Prostate gland (tissue), 2 donors: ENCODE results near the gene ADCY1. TPM values are rescaled to one million over a fixed set of nuclear protein-coding genes. Genes with fewer than 3 reads are reported as not detected.
"Not testable (repeated sequence)": the region's sequence is repeated elsewhere in the genome, so short reads cannot be mapped to it uniquely, and the experiment has no call there.

Experiments used
- DNase-seq: peaks from one replicate; pipeline ENCODE4 v3.0.0-alpha.2; 2019; ENCODE audit warnings: low spot score
- H3K27ac ChIP-seq, 2 donors: fragments of 200-600 bp; sonication (generic); 2 replicates each; pipeline ENCODE4 v1.5.1; 2017 to 2019
- H3K27me3 ChIP-seq: fragments of 200-600 bp; sonication (generic); replicated peaks from 2 replicates; pipeline ENCODE4 v1.5.1; 2019; ENCODE audit not compliant: insufficient read depth
- H3K36me3 ChIP-seq, 2 donors: fragments of 200-600 bp; sonication (generic); 1 replicate in 1 of 2; 2 replicates in 1 of 2; pipeline versions ENCODE4 v1.5.1 to v1.8.1; 2017 to 2019
- H3K4me1 ChIP-seq: fragments of 200-600 bp; sonication (generic); replicated peaks from 2 replicates; pipeline ENCODE4 v1.5.1; 2019
- H3K4me3 ChIP-seq, 2 donors: fragments of 200-600 bp; sonication (generic); 2 replicates each; pipeline ENCODE4 v1.5.1; 2017 to 2019
- H3K9me3 ChIP-seq: fragments of 200-600 bp; sonication (generic); 2 replicates; pipeline ENCODE4 v1.5.1; 2017
- POLR2A ChIP-seq: fragments of 450-650 bp; IDR thresholded peaks from one replicate; pipeline ENCODE4 v1.6.1; 2016; ENCODE audit warnings: antibody characterized with exemption, mild to moderate bottlenecking
- POLR2AphosphoS5 ChIP-seq: sonication (generic); formaldehyde crosslinking; IDR thresholded peaks from one replicate; pipeline ENCODE4 v1.6.1; 2017; ENCODE audit warnings: antibody characterized with exemption
- WGBS: methylation state at CpG from one replicate; pipeline ENCODE4 v1.1.5; 2018; 5-methylcytosine and 5-hydroxymethylcytosine counted together
- intact Hi-C: fragments of 100-400 bp; cut with DNase I; formaldehyde crosslinking; loops from one replicate; pipeline ENCODE4 v1.14.2; 2022
- total RNA-seq, 2 donors: library from RNA; depleted of rRNA; stranded (reverse); fragments of >200 nt; gene quantifications; one replicate each; pipeline ENCODE4 v1.1.0, GENCODE V29; 2016
- TF ChIP-seq, protein P1 (sequence below), 4 experiments: fragments of 200-600 bp in 2 of 4; fragments of 450-650 bp in 2 of 4; sonication (generic) in 2 of 4; IDR thresholded peaks; 1 replicate in 3 of 4; 2 replicates in 1 of 4; pipeline ENCODE4 v1.5.1; 2016 to 2019; ENCODE audit warnings: antibody characterized with exemption in 4 of 4, mild to moderate bottlenecking in 2 of 4, moderate library complexity in 2 of 4

ADCY1 gene
- 10 to 100 TPM in 1 of 2 donors, 1 to 10 TPM in 1; 4.5 to 17.0 TPM for total RNA-seq

- H3K9me3 ChIP-seq: no peaks in the 10 kb centered on the region
- H3K4me3 ChIP-seq: peak within 1 kb of the TSS; percentile 35 to 59
These were observed at the start of gene ADCY1 for GRCh38 chr7:45573661-45574415. ADCY1 (plus strand) TSS chr7:45574368; CDS start chr7:45574544, 176 bp downstream.

DNA sequence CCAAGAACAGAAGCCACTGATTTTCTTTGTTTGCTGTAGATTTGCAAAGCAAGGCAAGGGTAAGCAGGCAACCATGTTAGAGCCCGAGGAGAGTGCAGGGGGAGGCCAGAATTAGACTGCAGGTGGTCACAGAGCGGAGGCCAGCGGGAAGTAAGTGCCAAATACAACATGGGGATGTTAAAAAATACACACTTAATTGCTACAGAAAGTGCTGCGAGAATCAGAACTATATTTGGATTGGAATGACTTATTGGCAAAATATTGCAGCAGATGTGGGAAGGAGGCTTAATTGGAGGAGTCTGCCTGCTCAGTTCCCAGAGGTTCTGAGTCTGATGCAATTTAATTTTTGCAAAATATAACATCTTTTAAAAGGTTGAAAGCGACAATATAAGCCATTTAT lies 49.7 kb upstream of the ADCY1 start:
- no peak for TF ChIP-seq POLR2A
- TF ChIP-seq POLR2AphosphoS5: no peak
- TF ChIP-seq, protein P1, sequence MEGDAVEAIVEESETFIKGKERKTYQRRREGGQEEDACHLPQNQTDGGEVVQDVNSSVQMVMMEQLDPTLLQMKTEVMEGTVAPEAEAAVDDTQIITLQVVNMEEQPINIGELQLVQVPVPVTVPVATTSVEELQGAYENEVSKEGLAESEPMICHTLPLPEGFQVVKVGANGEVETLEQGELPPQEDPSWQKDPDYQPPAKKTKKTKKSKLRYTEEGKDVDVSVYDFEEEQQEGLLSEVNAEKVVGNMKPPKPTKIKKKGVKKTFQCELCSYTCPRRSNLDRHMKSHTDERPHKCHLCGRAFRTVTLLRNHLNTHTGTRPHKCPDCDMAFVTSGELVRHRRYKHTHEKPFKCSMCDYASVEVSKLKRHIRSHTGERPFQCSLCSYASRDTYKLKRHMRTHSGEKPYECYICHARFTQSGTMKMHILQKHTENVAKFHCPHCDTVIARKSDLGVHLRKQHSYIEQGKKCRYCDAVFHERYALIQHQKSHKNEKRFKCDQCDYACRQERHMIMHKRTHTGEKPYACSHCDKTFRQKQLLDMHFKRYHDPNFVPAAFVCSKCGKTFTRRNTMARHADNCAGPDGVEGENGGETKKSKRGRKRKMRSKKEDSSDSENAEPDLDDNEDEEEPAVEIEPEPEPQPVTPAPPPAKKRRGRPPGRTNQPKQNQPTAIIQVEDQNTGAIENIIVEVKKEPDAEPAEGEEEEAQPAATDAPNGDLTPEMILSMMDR (IDR thresholded peaks at IDR 0.05): no peak
- Histone ChIP-seq H3K36me3 (no peaks in the 10 kb centered on the region), H3K4me3 (no peak overlapping the region), H3K9me3 (no peaks in the 10 kb centered on the region), H3K27me3 (no peaks in the 10 kb centered on the region), H3K27ac (no peak overlapping the region), H3K4me1 (no peaks in the 10 kb centered on the region)
- intact Hi-C loops: no loop called here
- WGBS: 65% methylated on average over 5 of the region's 5 CpGs
- DNase-seq: no peak

More at GRCh38 chr7:45573661-45574415, at the start of gene ADCY1:
- H3K4me1 ChIP-seq: peaks cover 6% of the 10 kb centered on the region
- intact Hi-C loops: no loop called here
- H3K27me3 ChIP-seq: no peaks in the 10 kb centered on the region
- TF ChIP-seq POLR2AphosphoS5 (no peak), POLR2A (no peak)
- TF ChIP-seq, protein P1 (IDR thresholded peaks at IDR 0.05): no peak
- DNase-seq: no peak
- H3K27ac ChIP-seq: peak within 1 kb of the TSS in 1 of 2 donors; percentile 83
- 16% methylated on average over 38 of the region's 74 CpGs for WGBS
- no peaks in the 10 kb centered on the region for H3K36me3 ChIP-seq

DNA sequence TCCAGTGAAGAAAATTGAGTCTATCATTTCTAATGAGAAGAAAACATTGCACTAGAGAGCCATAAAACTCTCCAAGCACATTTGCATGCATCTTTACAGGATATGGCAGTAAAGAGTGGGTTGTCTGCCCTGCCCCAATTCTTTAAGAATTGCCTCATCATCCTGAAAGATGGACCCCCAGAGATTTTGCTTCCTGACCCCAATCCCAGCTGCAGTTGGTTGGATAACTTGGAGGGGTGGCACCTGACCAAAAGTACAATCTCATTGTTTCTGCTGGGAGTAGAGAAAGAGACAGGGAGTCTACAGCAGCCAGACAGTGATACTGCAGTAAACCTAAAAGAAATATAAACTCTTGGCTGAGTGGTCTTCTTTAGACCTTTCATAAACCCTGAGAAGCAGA lies 49.1 kb upstream of the ADCY1 start:
- intact Hi-C loops: no loop called here
- TF ChIP-seq POLR2A (no peak), POLR2AphosphoS5 (no peak)
- TF ChIP-seq, protein P1 (IDR thresholded peaks at IDR 0.05): no peak
- H3K9me3 ChIP-seq: no peaks in the 10 kb centered on the region
- H3K27ac ChIP-seq: no peak overlapping the region
- DNase-seq: no peak
- no peak overlapping the region for H3K4me3 ChIP-seq
- H3K27me3 ChIP-seq: no peaks in the 10 kb centered on the region
- H3K36me3 ChIP-seq: no peaks in the 10 kb centered on the region
- no peaks in the 10 kb centered on the region for H3K4me1 ChIP-seq

DNA sequence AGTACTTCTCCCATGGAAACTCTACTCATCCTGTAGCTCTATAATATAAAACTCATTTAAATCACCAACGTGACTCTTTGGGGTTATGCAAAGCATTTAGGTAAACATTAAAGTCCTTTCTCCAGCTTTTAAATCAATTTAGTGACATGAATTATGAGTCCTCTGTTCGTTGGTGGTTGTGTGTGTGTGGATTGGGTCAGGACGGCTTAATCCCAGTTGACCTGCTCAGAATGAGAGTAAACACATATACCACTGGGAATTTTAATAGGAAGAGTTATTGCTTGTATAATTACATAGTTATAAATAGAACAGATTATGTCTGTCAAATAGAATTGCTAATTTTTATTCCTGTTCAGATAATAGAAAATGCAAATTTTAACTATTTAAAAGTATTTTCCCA lies 30.7 kb upstream of the ADCY1 start:
- Histone ChIP-seq H3K4me3 (no peak overlapping the region), H3K9me3 (no peaks in the 10 kb centered on the region), H3K4me1 (no peaks in the 10 kb centered on the region), H3K27me3 (no peaks in the 10 kb centered on the region), H3K36me3 (no peaks in the 10 kb centered on the region), H3K27ac (peak overlapping the region in 1 of 2 donors; percentile 36)
- intact Hi-C loops: no loop called here
- 13% methylated on average over 3 of the region's 3 CpGs for WGBS
- no peak for DNase-seq
- TF ChIP-seq, protein P1 (IDR thresholded peaks at IDR 0.05): no peak
- TF ChIP-seq POLR2AphosphoS5 (peak; percentile 36), POLR2A (no peak)

DNA sequence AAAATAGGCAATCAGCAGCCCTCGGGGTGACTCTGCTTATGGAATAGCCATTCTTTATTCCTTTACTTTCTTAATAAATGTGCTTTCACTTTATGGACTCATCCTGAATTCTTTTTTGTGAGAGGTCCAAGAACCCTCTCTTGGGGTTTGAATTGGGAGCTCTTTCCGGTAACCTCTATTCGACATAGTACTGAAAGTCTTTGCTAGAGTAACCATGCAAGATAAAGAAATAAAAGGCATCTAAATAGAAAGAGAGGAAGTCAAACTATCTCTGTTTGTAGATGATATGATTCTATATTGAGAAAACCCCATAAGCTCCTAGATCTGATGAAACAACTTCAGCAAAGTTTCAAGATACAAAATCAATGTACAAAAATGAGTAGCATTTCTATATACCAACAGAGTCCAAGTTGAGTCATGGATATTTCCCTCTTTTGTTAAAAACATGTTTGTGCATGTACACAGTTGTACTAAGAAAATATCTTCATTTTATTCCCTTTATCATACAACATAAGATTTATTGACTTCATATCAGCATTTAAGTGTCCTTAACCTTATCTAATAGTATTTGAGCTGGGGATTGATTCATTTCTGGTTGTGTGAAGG lies 29.0 kb upstream of the ADCY1 start:
- H3K36me3 ChIP-seq, H3K4me3 ChIP-seq, H3K4me1 ChIP-seq, H3K9me3 ChIP-seq, intact Hi-C loops, DNase-seq, H3K27me3 ChIP-seq, H3K27ac ChIP-seq: not testable (repeated sequence)
- WGBS: 92% methylated on average over 3 of the region's 3 CpGs

DNA sequence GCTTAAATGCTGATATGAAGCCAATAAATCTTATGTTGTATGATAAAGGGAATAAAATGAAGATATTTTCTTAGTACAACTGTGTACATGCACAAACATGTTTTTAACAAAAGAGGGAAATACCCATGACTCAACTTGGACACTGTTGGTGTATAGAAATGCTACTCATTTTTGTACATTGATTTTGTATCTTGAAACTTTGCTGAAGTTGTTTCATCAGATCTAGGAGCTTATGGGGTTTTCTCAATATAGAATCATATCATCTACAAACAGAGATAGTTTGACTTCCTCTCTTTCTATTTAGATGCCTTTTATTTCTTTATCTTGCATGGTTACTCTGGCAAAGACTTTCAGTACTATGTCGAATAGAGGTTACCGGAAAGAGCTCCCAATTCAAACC lies 25.3 kb upstream of the ADCY1 start:
- H3K27me3 ChIP-seq, DNase-seq, H3K27ac ChIP-seq, H3K36me3 ChIP-seq, H3K4me3 ChIP-seq, intact Hi-C loops, H3K9me3 ChIP-seq, H3K4me1 ChIP-seq: not testable (repeated sequence)
- 74% methylated on average over 2 of the region's 2 CpGs for WGBS
